GM23338 (cell line): ENCODE data around the gene MEGF6. TPM values are rescaled to one million over a fixed set of nuclear protein-coding genes. Genes with fewer than 3 reads are reported as not detected.
A peak's percentile ranks its signal among the peaks of the same experiment; 100 is the strongest.

Experiments
- ATAC-seq: fragments of 200-7000 bp; cut with Tn5 transposase; 3 replicates; pipeline ENCODE4 v1.9.1; 2020
- DNase-seq: peaks from one replicate; pipeline ENCODE4 v3.0.0-alpha.2; 2015; ENCODE audit warnings: low spot score
- H2AFZ ChIP-seq: fragments of 200-600 bp; sonication (generic); 2 replicates; pipeline ENCODE4 v1.8.0; 2016; ENCODE audit warnings: antibody characterized with exemption, mild to moderate bottlenecking, moderate library complexity
- H3F3A ChIP-seq: fragments of 200-600 bp; sonication (generic); replicated peaks from 2 replicates; pipeline ENCODE4 v1.8.0; 2017; ENCODE audit warnings: antibody characterized with exemption, mixed run types, low read depth
- H3K27ac ChIP-seq: fragments of 200-600 bp; sonication (generic); 2 replicates; pipeline ENCODE4 v1.6.1; 2016; ENCODE audit warnings: low read depth
- H3K27me3 ChIP-seq: fragments of 200-600 bp; sonication (generic); 2 replicates; pipeline ENCODE4 v1.8.0; 2016; ENCODE audit warnings: mild to moderate bottlenecking, mixed run types, moderate library complexity; ENCODE audit not compliant: insufficient read depth
- H3K36me3 ChIP-seq: fragments of 200-600 bp; sonication (generic); 2 replicates; pipeline ENCODE4 v1.8.0; 2016; ENCODE audit warnings: mild to moderate bottlenecking; ENCODE audit not compliant: insufficient read depth
- H3K4me1 ChIP-seq: fragments of 200-600 bp; sonication (generic); 2 replicates; pipeline ENCODE4 v1.8.0; 2016; ENCODE audit warnings: mild to moderate bottlenecking, moderate library complexity; ENCODE audit not compliant: insufficient read depth
- H3K4me2 ChIP-seq: fragments of 200-600 bp; sonication (generic); 2 replicates; pipeline ENCODE4 v1.7.1; 2017; ENCODE audit warnings: mixed run types
- H3K4me3 ChIP-seq: fragments of 200-600 bp; sonication (generic); 2 replicates; pipeline ENCODE4 v1.6.1; 2016; ENCODE audit warnings: mixed run types
- H3K79me2 ChIP-seq: fragments of 200-600 bp; sonication (generic); replicated peaks from 2 replicates; pipeline ENCODE4 v1.8.0; 2017; ENCODE audit warnings: mild to moderate bottlenecking; ENCODE audit not compliant: insufficient read depth
- H3K9me2 ChIP-seq: fragments of 200-600 bp; sonication (generic); 2 replicates; pipeline ENCODE4 v1.8.0; 2017; ENCODE audit not compliant: insufficient read depth
- H4K20me1 ChIP-seq: fragments of 200-600 bp; sonication (generic); replicated peaks from 2 replicates; pipeline ENCODE4 v1.8.0; 2017; ENCODE audit warnings: mild to moderate bottlenecking; ENCODE audit not compliant: insufficient read depth
- H3K27ac Mint-ChIP-seq: 2 replicates; pipeline ENCODE4 v1.8.0; 2020; ENCODE audit warnings: inconsistent platforms, mild to moderate bottlenecking, moderate library complexity, mixed read lengths
- H3K27me3 Mint-ChIP-seq: 3 replicates; pipeline ENCODE4 v1.8.0; 2022; ENCODE audit warnings: low read depth, mild to moderate bottlenecking, moderate library complexity, mixed read lengths, inconsistent platforms; ENCODE audit not compliant: insufficient read depth, poor library complexity
- H3K36me3 Mint-ChIP-seq: 3 replicates; pipeline ENCODE4 v1.8.0; 2021; ENCODE audit warnings: low read depth, mild to moderate bottlenecking, inconsistent platforms, moderate library complexity, mixed read lengths
- H3K4me1 Mint-ChIP-seq: 3 replicates; pipeline ENCODE4 v1.8.0; 2020; ENCODE audit warnings: mild to moderate bottlenecking, inconsistent platforms, mixed read lengths
- H3K4me3 Mint-ChIP-seq: 3 replicates; pipeline ENCODE4 v1.8.0; 2021; ENCODE audit warnings: moderate library complexity, mild to moderate bottlenecking, inconsistent platforms, mixed read lengths
- H3K9me3 Mint-ChIP-seq: 3 replicates; pipeline ENCODE4 v1.8.0; 2020; ENCODE audit warnings: moderate library complexity, mild to moderate bottlenecking, inconsistent platforms, mixed read lengths
- CREB1 ChIP-seq: fragments of 250-450 bp; sonication (Bioruptor Pico); IDR thresholded peaks from 2 replicates; pipeline ENCODE4 v1.5.0; 2020; ENCODE audit warnings: low read depth, mild to moderate bottlenecking, moderate library complexity
- ETS1 ChIP-seq: IDR thresholded peaks from 2 replicates; pipeline ENCODE4 v1.6.1; 2016; ENCODE audit warnings: antibody characterized with exemption
- EZH2phosphoT487 ChIP-seq: fragments of 200-600 bp; sonication (generic); IDR thresholded peaks from one replicate; pipeline ENCODE4 v1.8.1; 2018; ENCODE audit warnings: antibody characterized with exemption; ENCODE audit not compliant: unreplicated experiment
- JUNB ChIP-seq: IDR thresholded peaks from one replicate; pipeline ENCODE4 v1.6.1; 2016; ENCODE audit warnings: antibody characterized with exemption; ENCODE audit not compliant: unreplicated experiment
- ZNF331 ChIP-seq: fragments of 250-450 bp; sonication (Bioruptor Pico); IDR thresholded peaks from 2 replicates; pipeline ENCODE4 v1.5.0; 2020; ENCODE audit warnings: low read depth, mild to moderate bottlenecking, moderate library complexity
- polyA plus RNA-seq: library from polyadenylated mRNA; unstranded; fragments of >200 nt; fragmentation: Nextera tagmentation; extraction: Ambion mirVana; gene quantifications from 2 replicates; pipeline ENCODE4 v1.2.1, GENCODE V29; 2016
- total RNA-seq: library from RNA; depleted of rRNA; stranded (reverse); fragments of >200 nt; shearing (Covaris generic); gene quantifications from 2 replicates; pipeline ENCODE4 v1.2.3, GENCODE V29; 2014
- TF ChIP-seq, protein P1 (sequence below): IDR thresholded peaks from one replicate; pipeline ENCODE4 v1.6.1; 2018; ENCODE audit warnings: antibody characterized with exemption; ENCODE audit not compliant: unreplicated experiment

The MEGF6 gene
- total and polyA plus RNA-seq, 2 experiments from 2014 or later: 4.0 to 21.4 TPM

DNA sequence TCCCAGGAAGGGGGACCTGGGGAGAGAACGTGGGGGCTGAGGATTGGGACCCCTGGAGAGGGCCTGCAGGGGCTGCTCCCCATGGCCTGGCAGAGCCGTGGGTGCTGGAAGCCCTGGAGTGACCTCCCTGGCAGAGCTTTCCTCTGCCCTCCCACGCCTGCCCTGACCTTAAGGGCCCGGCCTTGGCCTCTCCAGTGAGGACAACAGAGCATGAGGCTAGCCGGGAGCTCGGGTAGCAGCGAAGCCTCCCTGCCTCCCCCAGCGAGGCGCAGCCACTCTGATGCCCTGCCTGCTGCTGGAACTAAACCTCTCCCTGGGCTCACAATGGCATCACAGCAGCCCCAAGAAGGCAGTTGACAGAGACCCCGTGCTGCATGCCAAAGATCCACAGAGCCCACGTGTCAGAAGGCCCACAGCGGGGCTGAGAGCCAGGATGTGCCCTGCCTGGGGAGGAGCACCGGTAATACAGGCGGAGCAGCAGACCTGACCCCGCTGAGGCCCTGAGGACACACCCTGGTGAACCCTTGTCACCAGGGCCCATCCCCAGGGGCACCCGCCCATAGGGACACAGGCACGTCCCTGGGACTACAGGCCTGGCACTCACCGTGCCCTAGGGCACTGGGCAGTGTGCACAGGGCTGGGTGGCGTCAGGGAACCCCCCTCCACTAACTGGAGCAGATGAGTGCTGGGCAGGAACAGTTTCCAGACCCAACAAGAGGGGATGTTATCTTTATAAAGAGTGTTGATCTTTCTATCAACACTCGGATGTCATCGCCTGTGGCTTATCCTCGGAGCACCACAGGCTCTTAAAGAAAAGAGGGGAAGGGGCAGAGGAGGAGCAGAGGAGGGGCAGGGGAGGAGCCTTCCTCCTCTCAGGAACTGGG lies 108.4 kb downstream of the MEGF6 start (continued):
- TF ChIP-seq, protein P1, sequence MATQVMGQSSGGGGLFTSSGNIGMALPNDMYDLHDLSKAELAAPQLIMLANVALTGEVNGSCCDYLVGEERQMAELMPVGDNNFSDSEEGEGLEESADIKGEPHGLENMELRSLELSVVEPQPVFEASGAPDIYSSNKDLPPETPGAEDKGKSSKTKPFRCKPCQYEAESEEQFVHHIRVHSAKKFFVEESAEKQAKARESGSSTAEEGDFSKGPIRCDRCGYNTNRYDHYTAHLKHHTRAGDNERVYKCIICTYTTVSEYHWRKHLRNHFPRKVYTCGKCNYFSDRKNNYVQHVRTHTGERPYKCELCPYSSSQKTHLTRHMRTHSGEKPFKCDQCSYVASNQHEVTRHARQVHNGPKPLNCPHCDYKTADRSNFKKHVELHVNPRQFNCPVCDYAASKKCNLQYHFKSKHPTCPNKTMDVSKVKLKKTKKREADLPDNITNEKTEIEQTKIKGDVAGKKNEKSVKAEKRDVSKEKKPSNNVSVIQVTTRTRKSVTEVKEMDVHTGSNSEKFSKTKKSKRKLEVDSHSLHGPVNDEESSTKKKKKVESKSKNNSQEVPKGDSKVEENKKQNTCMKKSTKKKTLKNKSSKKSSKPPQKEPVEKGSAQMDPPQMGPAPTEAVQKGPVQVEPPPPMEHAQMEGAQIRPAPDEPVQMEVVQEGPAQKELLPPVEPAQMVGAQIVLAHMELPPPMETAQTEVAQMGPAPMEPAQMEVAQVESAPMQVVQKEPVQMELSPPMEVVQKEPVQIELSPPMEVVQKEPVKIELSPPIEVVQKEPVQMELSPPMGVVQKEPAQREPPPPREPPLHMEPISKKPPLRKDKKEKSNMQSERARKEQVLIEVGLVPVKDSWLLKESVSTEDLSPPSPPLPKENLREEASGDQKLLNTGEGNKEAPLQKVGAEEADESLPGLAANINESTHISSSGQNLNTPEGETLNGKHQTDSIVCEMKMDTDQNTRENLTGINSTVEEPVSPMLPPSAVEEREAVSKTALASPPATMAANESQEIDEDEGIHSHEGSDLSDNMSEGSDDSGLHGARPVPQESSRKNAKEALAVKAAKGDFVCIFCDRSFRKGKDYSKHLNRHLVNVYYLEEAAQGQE: no peak
- TF ChIP-seq ETS1: no peak
- TF ChIP-seq JUNB: no peak
- TF ChIP-seq ZNF331 (CRISPR knock-in tag): no peak
- no peak for TF ChIP-seq EZH2phosphoT487

DNA sequence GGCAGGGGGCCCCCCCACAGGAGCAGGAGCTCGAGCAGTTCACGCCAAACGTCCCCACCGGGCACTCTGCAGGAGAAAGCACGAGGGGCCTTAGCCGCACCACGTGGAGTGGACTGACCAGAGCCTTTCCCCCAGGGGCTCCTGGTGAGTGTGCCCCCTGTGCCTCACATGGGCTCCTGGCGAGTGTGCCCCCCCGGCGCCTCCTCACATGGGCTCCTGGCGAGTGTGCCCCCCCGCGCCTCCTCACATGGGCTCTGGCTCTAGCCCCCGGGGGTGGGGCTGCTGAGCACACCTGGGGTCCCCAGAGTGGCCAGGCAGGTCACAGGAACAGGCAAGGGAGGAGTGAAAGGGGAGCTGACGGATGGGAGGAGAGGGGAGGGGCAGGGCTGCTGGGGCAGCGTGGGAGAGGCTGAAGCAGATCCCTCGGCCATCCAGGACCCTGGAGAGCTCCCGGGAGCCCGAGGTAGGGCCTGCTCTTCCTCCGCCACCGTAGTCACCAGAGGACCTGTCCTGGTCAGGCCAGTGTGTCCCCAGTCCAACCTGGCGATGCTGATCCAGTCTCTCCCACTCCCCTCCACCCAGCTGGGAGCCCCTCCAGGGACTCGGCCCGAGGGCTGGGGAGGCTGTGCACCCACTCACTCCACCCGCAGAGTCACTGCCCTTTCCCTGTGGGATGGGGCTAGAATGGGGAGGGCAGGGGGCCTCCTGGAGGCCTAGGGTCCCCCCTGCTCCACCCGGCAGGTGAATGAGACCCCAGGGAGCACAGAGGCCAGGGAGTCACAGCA lies 109.3 kb downstream of the MEGF6 start:
- no peak overlapping the region for H3K4me2 ChIP-seq
- Mint-ChIP-seq H3K36me3 (no peaks in the 10 kb centered on the region), H3K27ac (no peak overlapping the region), H3K4me1 (no peaks in the 10 kb centered on the region), H3K9me3 (no peaks in the 10 kb centered on the region), H3K4me3 (no peak overlapping the region), H3K27me3 (peaks cover 7% of the 10 kb centered on the region)
- no peaks in the 10 kb centered on the region for H3F3A ChIP-seq
- H2AFZ ChIP-seq: no peak overlapping the region
- TF ChIP-seq, protein P1: peak; percentile 91
- no peak for TF ChIP-seq CREB1 (CRISPR knock-in tag)
- H3K36me3 ChIP-seq: no peaks in the 10 kb centered on the region
- H3K4me3 ChIP-seq: no peak overlapping the region
- H3K27me3 ChIP-seq: no peaks in the 10 kb centered on the region
- H3K79me2 ChIP-seq: no peaks in the 10 kb centered on the region
- no peak overlapping the region for H3K27ac ChIP-seq
- DNase-seq (peak; percentile 88), ATAC-seq (peak; percentile 90)
- no peaks in the 10 kb centered on the region for H3K4me1 ChIP-seq
- H3K9me2 ChIP-seq: no peaks in the 10 kb centered on the region
- no peaks in the 10 kb centered on the region; the same call in 1 of the 2 replicates for H4K20me1 ChIP-seq
